IMR-90 (cell line): Measurements from ENCODE around the gene NHSL2. TPM values are rescaled to one million over a fixed set of nuclear protein-coding genes. Genes with fewer than 3 reads are reported as not detected.

ENCODE experiments used
- ATAC-seq: fragments of 200-7000 bp; cut with Tn5 transposase; 2 replicates; pipeline ENCODE4 v1.9.1; 2020; ENCODE audit warnings: low read depth, mild to moderate bottlenecking, moderate library complexity
- BruUV-seq: library from RNA; stranded (reverse); fragments of 400-500 nt; replicated peaks from 2 replicates; lab custom pipeline; 2021; lab: Mats Ljungman, UMichigan
- CTCF ChIA-PET: fragments of 300-600 bp; formaldehyde crosslinking; extraction: SDS; loops from one replicate; lab custom pipeline; 2021; ENCODE audit warnings: antibody characterized with exemption; lab: Yijun Ruan, JAX
- POLR2A ChIA-PET: fragments of 300-600 bp; sonication (Branson Sonifier 250); formaldehyde crosslinking; loops from one replicate; lab custom pipeline; 2022; ENCODE audit warnings: antibody characterized with exemption; ENCODE audit not compliant: unreplicated experiment; lab: Charles Lee
- DNase-seq: peaks from one replicate; pipeline ENCODE4 v3.0.0; 2013
- H2AFZ ChIP-seq: replicated peaks from 2 replicates; pipeline ENCODE3; 2013; ENCODE audit warnings: low read length, mild to moderate bottlenecking; ENCODE audit not compliant: poor library complexity
- H2AK5ac ChIP-seq: 2 replicates; pipeline ENCODE4 v1.6.1; 2013; ENCODE audit warnings: low read depth, low read length, inconsistent platforms
- H2AK9ac ChIP-seq: replicated peaks from 2 replicates; pipeline ENCODE3; 2013; ENCODE audit warnings: mild to moderate bottlenecking, low read depth, low read length, moderate library complexity; ENCODE audit not compliant: poor library complexity
- H2BK120ac ChIP-seq: 2 replicates; pipeline ENCODE4 v1.6.1; 2013; ENCODE audit warnings: low read depth, low read length, inconsistent platforms
- H2BK15ac ChIP-seq: 3 replicates; pipeline ENCODE4 v1.6.1; 2013; ENCODE audit warnings: low read depth, low read length, inconsistent platforms
- H2BK20ac ChIP-seq: 2 replicates; pipeline ENCODE4 v1.6.1; 2013; ENCODE audit warnings: low read depth, mild to moderate bottlenecking, inconsistent platforms, low read length, moderate library complexity
- H2BK5ac ChIP-seq: 2 replicates; pipeline ENCODE4 v1.6.1; 2013; ENCODE audit warnings: mild to moderate bottlenecking, low read depth, low read length, inconsistent platforms; ENCODE audit not compliant: poor library complexity, severe bottlenecking
- H3K14ac ChIP-seq: replicated peaks from 2 replicates; pipeline ENCODE4 v1.6.1; 2013; ENCODE audit warnings: low read depth, low read length, inconsistent platforms
- H3K18ac ChIP-seq: 2 replicates; pipeline ENCODE4 v1.6.1; 2013; ENCODE audit warnings: low read depth, low read length, control low read depth
- H3K23ac ChIP-seq: 2 replicates; pipeline ENCODE4 v1.6.1; 2013; ENCODE audit warnings: low read depth, low read length, inconsistent platforms
- H3K27ac ChIP-seq: 2 replicates; pipeline ENCODE4 v1.5.1; 2013; ENCODE audit warnings: mild to moderate bottlenecking, control low read depth, low read length; ENCODE audit not compliant: insufficient read depth
- H3K27me3 ChIP-seq: 2 replicates; pipeline ENCODE4 v1.6.1; 2013; ENCODE audit warnings: low read length; ENCODE audit not compliant: control insufficient read depth, insufficient read depth
- H3K36me3 ChIP-seq: 2 replicates; pipeline ENCODE4 v1.6.1; 2013; ENCODE audit warnings: low read length, mixed read lengths; ENCODE audit not compliant: control insufficient read depth, insufficient read depth
- H3K4ac ChIP-seq: 2 replicates; pipeline ENCODE4 v1.6.1; 2013; ENCODE audit warnings: low read depth, low read length, inconsistent platforms
- H3K4me1 ChIP-seq: 2 replicates; pipeline ENCODE4 v1.6.1; 2013; ENCODE audit warnings: low read length, mixed read lengths; ENCODE audit not compliant: control insufficient read depth, insufficient read depth
- H3K4me2 ChIP-seq: 2 replicates; pipeline ENCODE4 v1.6.1; 2013; ENCODE audit warnings: low read depth, mild to moderate bottlenecking, control low read depth, low read length, moderate library complexity
- H3K4me3 ChIP-seq: 2 replicates; pipeline ENCODE4 v1.5.1; 2013; ENCODE audit warnings: low read depth, mild to moderate bottlenecking, control low read depth, low read length, moderate library complexity; ENCODE audit not compliant: insufficient read depth
- H3K56ac ChIP-seq: 2 replicates; pipeline ENCODE4 v1.6.1; 2013; ENCODE audit warnings: low read length, inconsistent platforms; ENCODE audit not compliant: insufficient read depth; ENCODE audit errors: extremely low read depth
- H3K79me1 ChIP-seq, 2 experiments: 2 replicates each; pipeline ENCODE4 v1.6.1; 2013; ENCODE audit warnings: low read length in 2 of 2, inconsistent platforms in 1 of 2, low read depth in 1 of 2
- H3K9ac ChIP-seq: 2 replicates; pipeline ENCODE4 v1.6.1; 2013; ENCODE audit warnings: low read depth, low read length, control low read depth
- H3K9me1 ChIP-seq: 2 replicates; pipeline ENCODE4 v1.6.1; 2013; ENCODE audit warnings: low read length, inconsistent platforms; ENCODE audit not compliant: insufficient read depth
- H3K9me3 ChIP-seq: 2 replicates; pipeline ENCODE4 v1.6.1; 2013; ENCODE audit warnings: low read length; ENCODE audit not compliant: control insufficient read depth, insufficient read depth
- H4K20me1 ChIP-seq: 2 replicates; pipeline ENCODE4 v1.6.1; 2013; ENCODE audit warnings: low read length, inconsistent platforms; ENCODE audit not compliant: insufficient read depth
- H4K5ac ChIP-seq: 2 replicates; pipeline ENCODE4 v1.6.1; 2013; ENCODE audit warnings: mild to moderate bottlenecking, low read depth, low read length, control low read depth
- H4K8ac ChIP-seq, 2 experiments: 2 replicates each; pipeline ENCODE4 v1.6.1; 2013; ENCODE audit warnings: low read depth in 2 of 2, low read length in 2 of 2, control low read depth in 1 of 2, inconsistent platforms in 1 of 2
- H4K91ac ChIP-seq: 2 replicates; pipeline ENCODE4 v1.6.1; 2013; ENCODE audit warnings: low read depth, low read length, inconsistent platforms; ENCODE audit not compliant: insufficient read depth
- BHLHE40 ChIP-seq: fragments of 150-350 bp; IDR thresholded peaks from 2 replicates; pipeline ENCODE4 v1.6.1; 2016; ENCODE audit warnings: mild to moderate bottlenecking, low read depth, low read length
- CEBPB ChIP-seq: IDR thresholded peaks from 2 replicates; pipeline ENCODE4 v1.6.1; 2012; ENCODE audit warnings: low read depth, low read length, improper control_type of control experiment
- ELK1 ChIP-seq: fragments of 150-350 bp; IDR thresholded peaks from 2 replicates; pipeline ENCODE4 v1.6.1; 2016; ENCODE audit warnings: low read depth, mild to moderate bottlenecking, low read length, moderate library complexity, borderline replicate concordance
- MAFK ChIP-seq: IDR thresholded peaks from 2 replicates; pipeline ENCODE4 v1.6.1; 2012; ENCODE audit warnings: low read depth, low read length, improper control_type of control experiment
- MAZ ChIP-seq: IDR thresholded peaks from 2 replicates; pipeline ENCODE4 v1.6.1; 2012; ENCODE audit warnings: low read depth, mild to moderate bottlenecking, low read length, improper control_type of control experiment, moderate library complexity, borderline replicate concordance
- RCOR1 ChIP-seq: IDR thresholded peaks from 2 replicates; pipeline ENCODE4 v1.6.1; 2012; ENCODE audit warnings: mild to moderate bottlenecking, low read length, improper control_type of control experiment; ENCODE audit not compliant: insufficient replicate concordance
- SMC3 ChIP-seq: fragments of 150-350 bp; IDR thresholded peaks from 2 replicates; pipeline ENCODE4 v1.6.1; 2016; ENCODE audit warnings: low read depth, mild to moderate bottlenecking, antibody characterized with exemption, low read length, moderate library complexity
- USF2 ChIP-seq: fragments of 150-350 bp; IDR thresholded peaks from 2 replicates; pipeline ENCODE4 v1.6.1; 2017; ENCODE audit warnings: mild to moderate bottlenecking, antibody characterized with exemption, low read length, low read depth
- WGBS, 2 experiments: methylation state at CpG; one replicate each; pipeline versions ENCODE4 v1.1.5 to v1.1.7; 2013; ENCODE audit warnings: missing lambda C conversion rate in 2 of 2; ENCODE audit not compliant: insufficient read length in 1 of 2; ENCODE audit errors: extremely low coverage in 2 of 2; 5-methylcytosine and 5-hydroxymethylcytosine counted together
- dilution Hi-C: fragments of 300-500 bp; cut with HindIII; formaldehyde crosslinking; loops from one replicate; pipeline ENCODE4 v1.14.3; 2018; ENCODE audit warnings: low sequenced_read_pairs; ENCODE audit not compliant: unreplicated experiment
- in situ Hi-C: fragments of 300-500 bp; cut with MboI; formaldehyde crosslinking; loops from 3 replicates; pipeline ENCODE4 v1.14.3; 2019; ENCODE audit warnings: low sequenced_read_pairs, inconsistent platforms, mixed read lengths
- intact Hi-C: fragments of 100-400 bp; cut with micrococcal nuclease; formaldehyde crosslinking; loops from 2 replicates; pipeline ENCODE4 v1.10.0; 2022
- polyA plus RNA-seq, 3 experiments: library from polyadenylated mRNA; depleted of rRNA; stranded (reverse); fragments of >200 nt; gene quantifications; 2 replicates each; pipeline ENCODE4 v1.2.3, GENCODE V29; 2012; ENCODE audit warnings: low replicate concordance in 1 of 3
- total RNA-seq: library from RNA; depleted of rRNA; stranded (reverse); fragments of >200 nt; gene quantifications from 2 replicates; pipeline ENCODE4 v1.2.3, GENCODE V29; 2012

The NHSL2 gene
- total and polyA plus RNA-seq, 2 of the 4 experiments (the other 2 are of a cell fraction), result 0.72 to 0.75 TPM

GRCh38 chrX:72121383-72121782 is 210.7 kb downstream of the NHSL2 start:
- ChIA-PET CTCF (interaction anchor here (1.0 kb wide), 1 partner anchor 60 kb away, joined by 3 read pairs; the partner anchor contains the start of gene PIN4), POLR2A (no interaction called here)
- in situ Hi-C loops, result no loop called here

More at GRCh38 chrX:72121383-72121782, 210.7 kb downstream of the NHSL2 start:
- no peak overlapping the region for H3K27ac ChIP-seq
- no peak overlapping the region for H3K4ac ChIP-seq
- no peaks in the 10 kb centered on the region for H3K9me1 ChIP-seq
- no peak overlapping the region for H4K8ac ChIP-seq
- no peak overlapping the region for H2AK5ac ChIP-seq
- H2BK120ac ChIP-seq, result no peak overlapping the region
- H3K9ac ChIP-seq, result no peak overlapping the region
- no peak overlapping the region for H4K5ac ChIP-seq
- no peaks in the 10 kb centered on the region for H3K36me3 ChIP-seq
- no TSS peak for BruUV-seq
- no peak overlapping the region for H2BK15ac ChIP-seq
- no peak overlapping the region for H2AFZ ChIP-seq
- dilution Hi-C loops (no loop called here), intact Hi-C loops (no loop called here)
- no peak overlapping the region for H4K91ac ChIP-seq
- H3K18ac ChIP-seq, result no peak overlapping the region
- H2AK9ac ChIP-seq, result no peak overlapping the region
- no peak overlapping the region for H3K14ac ChIP-seq
- H3K56ac ChIP-seq, result no peak overlapping the region
- peak overlapping the region; percentile 41; the same call in 1 of the 2 replicates for H3K4me2 ChIP-seq
- H3K79me1 ChIP-seq, result no peaks in the 10 kb centered on the region
- DNase-seq, result peak; percentile 75
- peaks cover 48% of the 10 kb centered on the region for H3K27me3 ChIP-seq
- no peak for TF ChIP-seq RCOR1
- no peak for TF ChIP-seq USF2
- TF ChIP-seq MAZ, result no peak
- no peak for TF ChIP-seq SMC3
- TF ChIP-seq MAFK, result peak; percentile 48
- no peak for TF ChIP-seq BHLHE40
- TF ChIP-seq ELK1, result no peak
- TF ChIP-seq CEBPB, result no peak
- no peaks in the 10 kb centered on the region for H3K9me3 ChIP-seq
- H3K4me1 ChIP-seq, result peaks cover 7% of the 10 kb centered on the region; the same call in 1 of the 2 replicates
- no peak overlapping the region for H3K23ac ChIP-seq
- peak; percentile 80 for ATAC-seq
- WGBS, 2 experiments, result no CpG with 5 or more reads among the region's 3 CpGs
- H2BK20ac ChIP-seq, result no peak overlapping the region
- H3K4me3 ChIP-seq, result no peak overlapping the region
- H2BK5ac ChIP-seq, result no peak overlapping the region
- no peaks in the 10 kb centered on the region for H4K20me1 ChIP-seq
